GM23338 (cell line): ENCODE data around the gene RNF8. TPM values are rescaled to one million over a fixed set of nuclear protein-coding genes. Genes with fewer than 3 reads are reported as not detected.

ENCODE experiments used
- ATAC-seq: fragments of 200-7000 bp; cut with Tn5 transposase; 3 replicates; pipeline ENCODE4 v1.9.1; 2020
- DNase-seq: peaks from one replicate; pipeline ENCODE4 v3.0.0-alpha.2; 2015; ENCODE audit warnings: low spot score
- H2AFZ ChIP-seq: fragments of 200-600 bp; sonication (generic); 2 replicates; pipeline ENCODE4 v1.8.0; 2016; ENCODE audit warnings: antibody characterized with exemption, mild to moderate bottlenecking, moderate library complexity
- H3F3A ChIP-seq: fragments of 200-600 bp; sonication (generic); replicated peaks from 2 replicates; pipeline ENCODE4 v1.8.0; 2017; ENCODE audit warnings: antibody characterized with exemption, mixed run types, low read depth
- H3K27ac ChIP-seq: fragments of 200-600 bp; sonication (generic); 2 replicates; pipeline ENCODE4 v1.6.1; 2016; ENCODE audit warnings: low read depth
- H3K27me3 ChIP-seq: fragments of 200-600 bp; sonication (generic); 2 replicates; pipeline ENCODE4 v1.8.0; 2016; ENCODE audit warnings: mild to moderate bottlenecking, mixed run types, moderate library complexity; ENCODE audit not compliant: insufficient read depth
- H3K36me3 ChIP-seq: fragments of 200-600 bp; sonication (generic); 2 replicates; pipeline ENCODE4 v1.8.0; 2016; ENCODE audit warnings: mild to moderate bottlenecking; ENCODE audit not compliant: insufficient read depth
- H3K4me1 ChIP-seq: fragments of 200-600 bp; sonication (generic); 2 replicates; pipeline ENCODE4 v1.8.0; 2016; ENCODE audit warnings: mild to moderate bottlenecking, moderate library complexity; ENCODE audit not compliant: insufficient read depth
- H3K4me2 ChIP-seq: fragments of 200-600 bp; sonication (generic); 2 replicates; pipeline ENCODE4 v1.7.1; 2017; ENCODE audit warnings: mixed run types
- H3K4me3 ChIP-seq: fragments of 200-600 bp; sonication (generic); 2 replicates; pipeline ENCODE4 v1.6.1; 2016; ENCODE audit warnings: mixed run types
- H3K79me2 ChIP-seq: fragments of 200-600 bp; sonication (generic); replicated peaks from 2 replicates; pipeline ENCODE4 v1.8.0; 2017; ENCODE audit warnings: mild to moderate bottlenecking; ENCODE audit not compliant: insufficient read depth
- H3K9me2 ChIP-seq: fragments of 200-600 bp; sonication (generic); 2 replicates; pipeline ENCODE4 v1.8.0; 2017; ENCODE audit not compliant: insufficient read depth
- H4K20me1 ChIP-seq: fragments of 200-600 bp; sonication (generic); replicated peaks from 2 replicates; pipeline ENCODE4 v1.8.0; 2017; ENCODE audit warnings: mild to moderate bottlenecking; ENCODE audit not compliant: insufficient read depth
- H3K27ac Mint-ChIP-seq: 2 replicates; pipeline ENCODE4 v1.8.0; 2020; ENCODE audit warnings: inconsistent platforms, mild to moderate bottlenecking, moderate library complexity, mixed read lengths
- H3K27me3 Mint-ChIP-seq: 3 replicates; pipeline ENCODE4 v1.8.0; 2022; ENCODE audit warnings: low read depth, mild to moderate bottlenecking, moderate library complexity, mixed read lengths, inconsistent platforms; ENCODE audit not compliant: insufficient read depth, poor library complexity
- H3K36me3 Mint-ChIP-seq: 3 replicates; pipeline ENCODE4 v1.8.0; 2021; ENCODE audit warnings: low read depth, mild to moderate bottlenecking, inconsistent platforms, moderate library complexity, mixed read lengths
- H3K4me1 Mint-ChIP-seq: 3 replicates; pipeline ENCODE4 v1.8.0; 2020; ENCODE audit warnings: mild to moderate bottlenecking, inconsistent platforms, mixed read lengths
- H3K4me3 Mint-ChIP-seq: 3 replicates; pipeline ENCODE4 v1.8.0; 2021; ENCODE audit warnings: moderate library complexity, mild to moderate bottlenecking, inconsistent platforms, mixed read lengths
- H3K9me3 Mint-ChIP-seq: 3 replicates; pipeline ENCODE4 v1.8.0; 2020; ENCODE audit warnings: moderate library complexity, mild to moderate bottlenecking, inconsistent platforms, mixed read lengths
- CREB1 ChIP-seq: fragments of 250-450 bp; sonication (Bioruptor Pico); IDR thresholded peaks from 2 replicates; pipeline ENCODE4 v1.5.0; 2020; ENCODE audit warnings: low read depth, mild to moderate bottlenecking, moderate library complexity
- ETS1 ChIP-seq: IDR thresholded peaks from 2 replicates; pipeline ENCODE4 v1.6.1; 2016; ENCODE audit warnings: antibody characterized with exemption
- EZH2phosphoT487 ChIP-seq: fragments of 200-600 bp; sonication (generic); IDR thresholded peaks from one replicate; pipeline ENCODE4 v1.8.1; 2018; ENCODE audit warnings: antibody characterized with exemption; ENCODE audit not compliant: unreplicated experiment
- JUNB ChIP-seq: IDR thresholded peaks from one replicate; pipeline ENCODE4 v1.6.1; 2016; ENCODE audit warnings: antibody characterized with exemption; ENCODE audit not compliant: unreplicated experiment
- NANOG ChIP-seq: IDR thresholded peaks from 2 replicates; pipeline ENCODE4 v1.6.1; 2016; ENCODE audit warnings: antibody characterized with exemption, borderline replicate concordance
- ZNF331 ChIP-seq: fragments of 250-450 bp; sonication (Bioruptor Pico); IDR thresholded peaks from 2 replicates; pipeline ENCODE4 v1.5.0; 2020; ENCODE audit warnings: low read depth, mild to moderate bottlenecking, moderate library complexity
- ZNF462 ChIP-seq: fragments of 250-450 bp; sonication (Bioruptor Pico); IDR thresholded peaks from 2 replicates; pipeline ENCODE4 v1.5.0; 2020; ENCODE audit warnings: mild to moderate bottlenecking, moderate library complexity
- polyA plus RNA-seq: library from polyadenylated mRNA; unstranded; fragments of >200 nt; fragmentation: Nextera tagmentation; extraction: Ambion mirVana; gene quantifications from 2 replicates; pipeline ENCODE4 v1.2.1, GENCODE V29; 2016
- total RNA-seq: library from RNA; depleted of rRNA; stranded (reverse); fragments of >200 nt; shearing (Covaris generic); gene quantifications from 2 replicates; pipeline ENCODE4 v1.2.3, GENCODE V29; 2014

The RNF8 gene
- total and polyA plus RNA-seq, 2 experiments from 2014 or later = 41.6 to 55.2 TPM

- TF ChIP-seq ZNF462 (CRISPR knock-in tag) = no peak
These were observed 64.9 kb downstream of the RNF8 start (continued) for GRCh38 chr6:37418722-37419121.

GRCh38 chr6:37426058-37426944, 72.5 kb downstream of the RNF8 start:
- no peaks in the 10 kb centered on the region for H3K9me2 ChIP-seq
- peaks cover 16% of the 10 kb centered on the region for H3K9me3 Mint-ChIP-seq
- TF ChIP-seq JUNB (no peak), NANOG (no peak), EZH2phosphoT487 (no peak), CREB1 (CRISPR knock-in tag) (no peak), ZNF331 (CRISPR knock-in tag) (no peak), ETS1 (no peak), ZNF462 (CRISPR knock-in tag) (no peak)

More at GRCh38 chr6:37426058-37426944, 72.5 kb downstream of the RNF8 start:
- Histone ChIP-seq H3K4me3 (no peak overlapping the region), H2AFZ (no peak overlapping the region), H4K20me1 (no peaks in the 10 kb centered on the region), H3K79me2 (no peaks in the 10 kb centered on the region), H3K4me2 (no peak overlapping the region), H3K36me3 (no peaks in the 10 kb centered on the region), H3F3A (no peaks in the 10 kb centered on the region), H3K4me1 (no peaks in the 10 kb centered on the region), H3K27ac (no peak overlapping the region), H3K27me3 (no peaks in the 10 kb centered on the region)
- Mint-ChIP-seq H3K27me3 (peaks cover 3% of the 10 kb centered on the region), H3K4me1 (no peaks in the 10 kb centered on the region), H3K27ac (no peak overlapping the region), H3K36me3 (no peaks in the 10 kb centered on the region; the same call in 2 of the 3 replicates), H3K4me3 (no peak overlapping the region)
- DNase-seq = no peak
- no peak for ATAC-seq
